GM18858 (cell line): ENCODE measurements around the gene OR7A10.

Experiments
- ATAC-seq: cut with Tn5 transposase; IDR thresholded peaks from one replicate; pipeline ENCODE4 v1.9.1; 2021; ENCODE audit not compliant: unreplicated experiment

The OR7A10 gene

DNA sequence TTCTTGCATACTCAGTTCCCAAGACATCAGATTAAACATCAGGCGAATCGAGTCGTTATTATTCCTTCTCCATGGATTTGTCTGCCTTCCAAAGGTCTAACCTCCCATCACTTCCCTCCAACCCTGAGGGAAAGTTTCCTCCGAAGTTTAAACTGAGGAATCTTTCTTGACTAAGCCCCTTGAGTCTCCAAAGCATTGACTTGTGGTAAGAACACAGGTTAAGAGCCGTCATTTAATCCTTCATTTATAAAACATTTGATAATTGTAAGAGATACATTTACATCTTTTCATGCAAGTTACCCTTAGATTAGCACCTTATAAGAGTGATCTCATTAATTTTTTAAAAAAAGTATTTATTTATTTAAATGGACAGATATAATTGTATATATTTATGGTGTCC is at the start of gene OR7A10:
OR7A10 (minus strand) TSS at position 101 of the 400 bp plus-strand sequence. CDS start 7,045 bp downstream, outside the sequence.
- ATAC-seq = no peak

DNA sequence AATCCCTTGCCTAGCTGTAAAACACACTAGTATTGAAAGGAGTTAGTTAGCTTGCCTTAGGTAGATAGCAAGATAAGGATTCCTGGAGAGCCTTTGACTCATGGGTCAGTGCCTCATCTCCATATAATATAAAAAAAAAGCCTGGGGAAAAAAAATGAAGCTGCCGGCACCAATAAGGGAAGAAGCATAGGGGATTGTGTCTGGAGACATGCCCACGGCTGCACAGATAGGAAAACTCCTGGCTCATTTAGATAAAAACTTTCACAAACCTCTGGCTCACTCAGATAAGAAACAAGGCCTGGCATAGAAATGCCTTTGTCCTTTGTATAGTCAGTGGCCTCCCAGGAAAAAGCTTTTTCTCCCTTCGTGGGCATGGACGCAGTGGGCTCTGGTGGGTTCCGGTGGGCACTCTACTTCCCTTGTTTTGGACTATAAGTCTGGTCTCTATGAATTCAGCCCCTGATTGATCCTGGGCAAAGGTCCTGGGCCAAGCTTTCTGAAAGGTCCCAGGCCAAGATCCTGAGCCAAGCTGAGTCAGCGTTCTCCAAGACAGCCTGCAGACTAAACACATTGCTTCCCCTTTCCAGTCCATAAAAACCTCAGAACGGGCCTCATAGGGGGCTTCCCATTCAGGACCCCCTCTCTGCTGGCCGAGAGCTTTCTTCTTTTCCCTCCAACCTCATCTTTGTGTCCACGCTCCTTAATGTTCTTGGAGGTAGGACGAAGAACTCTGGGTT is 42.1 kb upstream of the OR7A10 start:
- no peak for ATAC-seq

DNA sequence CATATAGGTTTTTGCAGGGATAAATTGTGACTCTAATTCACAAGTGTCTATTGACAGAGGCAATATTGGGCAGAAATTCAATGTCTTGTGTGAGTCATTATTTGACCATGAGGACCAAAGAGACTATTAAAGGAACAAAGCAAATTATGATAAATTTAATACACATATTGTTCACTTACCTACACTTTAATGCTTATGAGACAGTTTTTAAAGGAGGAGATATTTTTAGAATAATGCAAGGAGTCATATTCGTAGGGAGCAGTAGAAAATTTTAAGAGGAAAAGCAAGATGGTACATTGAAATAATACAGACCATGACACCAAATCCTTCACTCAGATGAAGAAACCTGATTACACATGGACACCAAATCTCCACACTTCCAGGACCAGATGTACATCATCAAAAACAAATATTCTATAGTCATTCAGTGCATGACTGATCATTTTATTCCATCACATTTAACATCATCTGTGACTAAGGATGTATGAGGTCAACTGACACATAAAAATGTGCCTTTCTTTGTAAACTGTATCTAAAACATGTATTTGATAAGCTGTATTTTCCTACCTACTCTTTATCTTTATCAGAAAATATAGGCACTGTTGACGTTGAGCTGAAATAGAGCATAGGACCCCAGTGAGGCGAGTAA is 41.4 kb upstream of the OR7A10 start:
- ATAC-seq = no peak

DNA sequence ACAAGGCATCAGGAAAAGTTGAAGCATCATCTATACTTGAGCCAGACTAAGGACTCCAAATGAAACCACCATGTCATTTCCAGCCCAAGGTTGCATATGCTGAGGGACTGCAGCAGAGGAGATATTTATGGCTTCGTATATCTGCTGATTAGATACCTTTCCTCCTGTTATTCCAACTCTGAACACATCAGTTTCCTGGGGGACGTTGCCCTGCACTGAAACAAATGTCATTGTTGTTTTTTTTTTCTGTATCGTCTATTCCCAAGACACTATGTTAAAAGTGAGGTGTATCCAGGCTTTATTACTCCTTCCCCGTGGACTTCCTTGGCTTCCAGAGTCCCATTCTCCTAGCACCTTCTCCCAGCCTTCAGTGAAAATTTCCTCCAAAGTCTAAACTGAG is 37.3 kb upstream of the OR7A10 start, which contains the start of gene OR7A17:
OR7A17 (minus strand) TSS at position 101 of the 400 bp plus-strand sequence. CDS start 4,777 bp downstream, outside the sequence.
- no peak for ATAC-seq

DNA sequence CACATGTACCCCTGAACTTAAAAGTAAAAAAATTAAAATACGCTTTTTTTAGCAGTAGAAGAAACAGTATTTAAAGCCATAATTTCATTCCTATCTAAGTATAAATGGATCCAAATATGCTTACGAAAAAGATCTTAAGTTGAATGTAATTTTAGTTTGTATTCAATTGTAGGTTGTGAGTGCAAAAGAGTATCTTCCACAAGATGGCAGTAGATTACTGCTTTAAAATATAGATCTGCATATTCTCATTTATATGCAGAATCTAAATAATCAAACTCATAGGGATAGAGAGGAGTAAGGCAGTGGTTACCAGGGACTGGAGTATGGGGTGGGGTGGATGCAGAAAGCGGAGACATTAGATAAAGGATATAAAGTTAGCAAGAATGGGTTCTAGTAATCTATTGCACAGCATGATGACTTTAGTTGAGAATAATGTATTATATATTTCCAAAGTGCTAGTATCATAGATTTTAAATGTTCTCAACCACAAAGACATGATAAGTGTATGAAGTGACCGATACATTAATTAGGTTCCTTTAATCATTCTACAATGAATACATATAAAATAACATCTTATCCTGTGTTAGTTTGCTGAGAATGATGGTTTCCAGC is 23.0 kb upstream of the OR7A10 start:
- no peak for ATAC-seq

DNA sequence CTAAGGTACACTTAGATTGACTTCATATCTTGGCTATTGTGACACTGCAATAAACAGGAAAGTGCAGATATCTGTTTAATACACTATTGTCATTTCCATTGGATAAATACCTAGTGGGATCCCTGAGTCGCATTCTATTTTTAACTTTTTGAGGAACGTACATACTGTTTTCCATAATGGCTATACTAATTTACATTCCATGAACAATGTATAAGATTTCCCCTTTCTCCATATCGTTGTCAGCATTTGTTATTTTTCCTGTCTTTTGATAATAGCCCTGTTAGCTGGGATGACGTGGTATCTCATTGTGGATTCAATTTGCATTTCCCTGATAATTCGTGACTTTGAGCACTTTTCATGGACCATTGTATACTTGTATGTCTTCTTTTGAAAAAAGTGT is 19.8 kb upstream of the OR7A10 start:
- ATAC-seq = no peak

DNA sequence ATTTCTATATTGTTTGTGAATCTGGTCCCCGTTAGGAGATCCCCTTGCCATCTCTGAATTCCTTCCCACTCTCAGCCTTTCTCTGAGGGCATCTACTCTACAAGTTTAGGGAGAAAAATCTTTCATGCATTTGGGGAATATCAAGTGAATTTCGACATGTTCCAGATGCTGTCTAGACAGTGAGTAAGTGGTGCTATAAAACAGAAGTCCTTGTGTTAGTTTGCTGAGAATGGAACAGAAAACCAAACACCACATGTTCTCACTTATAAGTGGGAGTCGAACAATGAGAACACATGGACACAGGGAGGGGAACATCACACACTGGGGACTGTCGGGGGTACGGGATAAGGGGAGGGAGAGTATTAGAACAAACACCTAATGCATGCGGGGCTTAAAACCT is 5.1 kb downstream of the OR7A10 start:
- ATAC-seq = no peak

DNA sequence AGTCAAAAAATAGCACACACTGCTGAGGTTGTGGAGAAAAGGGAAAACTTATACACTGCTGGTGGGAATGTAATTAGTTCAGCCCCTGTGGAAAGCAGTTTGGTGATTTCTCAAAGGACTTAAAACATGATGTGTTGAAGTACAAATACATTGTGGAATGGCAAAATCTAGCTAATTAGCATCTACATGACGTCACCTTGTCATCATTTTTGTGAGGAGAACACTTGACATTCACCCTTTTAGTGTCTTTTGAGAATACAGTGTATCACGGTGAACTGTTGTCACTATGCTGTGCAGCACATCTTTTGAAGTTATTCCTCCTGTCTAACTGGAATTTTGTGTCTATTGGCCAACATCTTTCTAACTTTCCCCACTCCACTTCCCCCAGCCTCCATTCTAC is 5.6 kb downstream of the OR7A10 start:
- ATAC-seq = no peak

DNA sequence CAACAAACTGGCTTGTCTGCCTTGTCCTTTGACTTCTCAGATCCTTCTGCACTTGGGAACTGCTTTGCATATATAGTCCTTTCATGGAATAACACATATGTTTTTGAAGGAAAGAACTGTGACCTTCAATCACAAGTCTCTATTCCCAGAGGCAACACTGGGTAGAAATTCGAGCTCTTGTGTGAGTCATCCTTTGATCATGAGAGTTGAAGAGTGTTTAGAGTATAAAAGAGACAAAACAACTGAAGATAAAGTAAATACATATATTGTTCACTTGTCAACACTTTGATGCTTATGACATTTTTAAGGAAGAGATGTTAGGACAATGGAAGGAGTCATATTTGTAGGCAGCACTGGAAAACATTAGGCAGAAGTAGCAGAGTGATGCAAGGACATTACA is 8.5 kb downstream of the OR7A10 start:
- no peak for ATAC-seq

DNA sequence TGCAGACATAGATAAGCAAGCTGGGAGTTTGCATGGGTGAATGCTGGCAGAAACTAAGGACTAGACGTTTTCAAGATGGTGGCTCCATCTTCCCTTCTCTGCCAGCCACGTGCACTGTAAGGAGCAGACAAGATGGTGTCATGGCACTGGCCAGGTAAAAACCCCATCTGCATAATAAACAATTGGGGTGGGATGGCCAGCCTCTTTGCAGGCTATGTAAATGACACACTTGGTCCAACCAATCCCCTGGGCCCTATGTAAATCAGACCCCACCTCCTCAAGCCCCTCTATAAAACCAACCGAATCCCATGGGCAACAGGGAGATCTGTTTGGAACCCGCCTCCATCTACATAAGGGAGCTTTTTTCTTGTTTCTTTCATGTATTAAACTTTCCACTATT is 11.3 kb downstream of the OR7A10 start:
- no peak for ATAC-seq

DNA sequence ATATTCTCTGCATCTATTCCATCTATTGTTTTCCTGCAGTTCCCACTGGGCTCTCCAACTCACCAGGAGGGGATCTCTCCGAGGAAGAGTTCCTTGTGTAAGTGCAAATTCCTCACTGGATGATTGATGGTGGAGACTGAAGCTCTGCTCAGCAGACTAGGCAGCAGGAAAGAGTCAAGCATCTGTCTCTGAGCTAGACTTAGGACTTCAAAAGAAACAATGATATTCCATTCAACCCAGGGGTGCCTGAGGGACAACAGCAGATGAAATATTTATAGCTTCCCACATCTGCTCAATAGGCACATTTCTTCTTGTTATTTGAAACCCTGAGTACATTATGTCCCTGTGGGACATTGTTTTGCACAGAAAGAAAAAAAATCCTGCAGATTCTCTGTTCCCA is 13.7 kb downstream of the OR7A10 start, which contains the start of the genes OR7A5 and OR7C1:
OR7A5 (minus strand) TSS at position 175 of the 400 bp plus-strand sequence. CDS start 6,944 bp downstream, outside the sequence.
OR7C1 (minus strand) TSS at position 175 of the 400 bp plus-strand sequence. CDS start 35,049 bp downstream, outside the sequence.
- no peak for ATAC-seq

DNA sequence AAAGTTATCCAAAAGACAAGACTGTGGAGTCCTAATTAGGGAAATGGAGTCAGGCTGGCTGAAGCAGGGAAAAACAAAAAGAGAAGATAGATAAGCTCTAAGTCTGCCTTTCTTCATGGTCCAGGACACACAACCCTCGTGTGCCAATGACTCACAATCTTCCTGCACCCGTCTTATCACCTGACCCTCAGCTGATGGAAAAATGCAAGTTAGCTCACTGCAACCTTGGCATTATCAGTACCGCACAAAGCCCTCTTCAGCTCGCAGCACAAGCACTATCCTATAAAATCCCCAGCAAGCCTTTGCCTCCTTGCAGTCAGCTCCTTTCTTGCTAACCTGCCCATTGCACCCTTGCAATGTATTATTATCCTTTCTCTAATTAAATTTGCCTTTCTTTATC is 18.0 kb downstream of the OR7A10 start:
- no peak for ATAC-seq

DNA sequence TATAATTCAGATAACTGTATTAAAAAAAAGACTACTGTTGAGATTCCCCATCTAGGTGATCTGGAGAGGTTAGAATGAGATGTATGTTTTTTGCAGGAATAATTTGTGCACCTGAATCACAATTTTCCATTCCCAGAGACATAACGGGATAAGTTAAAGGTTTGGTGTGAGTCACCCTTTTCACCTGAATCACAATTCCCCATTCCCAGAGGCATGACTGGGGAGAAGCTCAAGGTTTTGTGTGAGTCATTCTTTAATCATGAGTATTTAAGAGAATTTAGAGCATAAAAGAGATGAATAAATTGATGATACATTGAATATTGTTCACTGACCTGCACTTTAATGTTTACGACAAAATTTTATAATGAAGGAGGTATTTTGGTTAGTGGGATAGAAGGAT is 22.7 kb downstream of the OR7A10 start:
- no peak for ATAC-seq

DNA sequence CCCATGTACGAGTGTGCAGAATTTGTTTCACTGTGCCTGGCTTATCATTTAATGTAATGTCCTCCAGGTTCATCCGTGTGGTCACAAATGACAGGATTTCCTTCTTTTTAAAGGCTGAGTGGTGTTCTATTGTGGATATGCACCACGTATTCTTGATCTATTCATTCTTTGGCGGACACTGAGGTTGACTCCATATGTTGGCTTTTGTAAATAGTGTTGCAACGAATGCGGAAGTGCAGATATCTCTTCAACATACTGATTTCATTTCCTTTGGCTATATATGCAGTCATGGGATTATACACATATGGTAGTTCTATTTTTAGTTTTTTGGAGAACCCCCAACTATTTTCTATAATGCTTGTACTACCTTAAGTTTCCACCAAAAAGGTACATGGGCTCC is 26.8 kb downstream of the OR7A10 start:
- no peak for ATAC-seq

DNA sequence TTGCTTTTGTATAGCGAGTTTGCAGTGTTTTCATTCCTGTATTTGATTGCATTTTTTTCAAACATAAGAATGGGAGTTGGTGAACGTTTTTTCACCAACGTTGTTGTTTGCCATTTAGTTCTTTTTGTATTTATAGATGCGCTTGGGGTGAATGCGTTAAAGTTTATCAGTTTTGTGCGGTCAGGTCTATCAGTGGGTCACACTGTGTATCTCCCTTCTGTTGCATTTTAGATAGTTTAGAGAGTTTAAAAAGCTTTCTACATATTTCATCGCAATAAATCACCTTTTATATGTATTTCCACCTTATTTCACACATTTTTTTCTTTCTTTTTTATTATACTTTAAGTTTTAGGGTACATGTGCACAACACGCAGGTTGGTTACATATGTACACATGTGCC is 30.1 kb downstream of the OR7A10 start:
- ATAC-seq = no peak

DNA sequence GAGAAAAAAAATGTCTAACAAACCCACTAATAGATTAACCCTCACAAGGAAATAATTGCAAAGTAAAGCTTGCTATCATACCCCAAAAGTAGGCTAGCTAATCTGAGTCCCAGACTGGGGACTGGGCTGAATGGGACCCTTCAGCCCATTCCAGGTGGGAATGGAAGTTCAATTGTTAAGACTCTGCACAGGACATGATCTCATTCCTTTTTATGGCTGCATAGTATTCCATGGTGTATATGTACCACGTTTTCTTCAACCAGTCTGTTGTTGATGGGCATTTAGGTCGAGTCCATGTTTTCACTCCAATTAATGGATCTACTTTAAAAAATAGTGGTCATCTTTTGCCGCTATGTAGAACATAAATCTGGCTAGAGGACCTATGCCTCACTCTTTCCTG is 31.7 kb downstream of the OR7A10 start:
- no peak for ATAC-seq

DNA sequence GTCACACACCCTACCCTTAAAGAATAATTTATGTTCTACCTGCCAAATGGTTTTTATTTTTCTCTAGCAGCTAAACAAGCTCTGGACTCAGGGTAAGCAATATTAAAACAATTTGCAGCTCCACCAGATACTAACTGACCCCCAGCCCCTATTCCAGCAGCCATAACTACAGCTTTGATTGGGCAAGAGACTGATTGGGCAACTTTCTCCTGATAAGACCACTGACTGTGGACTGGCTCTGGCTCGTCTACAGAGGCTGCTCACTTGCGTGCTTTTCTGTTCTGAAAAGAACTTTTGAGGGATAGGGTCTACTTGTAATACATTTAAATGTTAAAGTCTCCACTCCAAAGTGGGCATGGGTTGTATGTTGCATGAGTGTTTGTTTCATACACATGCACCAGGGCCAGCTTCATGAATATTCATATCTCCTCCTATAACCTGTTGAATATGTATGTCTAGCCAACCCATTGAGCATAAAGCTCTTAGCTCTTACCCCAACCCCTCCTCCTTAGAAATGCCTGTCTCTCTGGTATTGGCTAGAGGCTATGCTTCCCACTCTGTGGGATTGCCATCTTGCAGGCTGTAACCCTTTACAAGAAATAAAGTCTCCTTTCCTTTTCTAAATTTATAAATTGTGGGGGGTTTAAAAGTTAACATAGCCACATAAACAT is 33.6 kb downstream of the OR7A10 start:
- no peak for ATAC-seq

DNA sequence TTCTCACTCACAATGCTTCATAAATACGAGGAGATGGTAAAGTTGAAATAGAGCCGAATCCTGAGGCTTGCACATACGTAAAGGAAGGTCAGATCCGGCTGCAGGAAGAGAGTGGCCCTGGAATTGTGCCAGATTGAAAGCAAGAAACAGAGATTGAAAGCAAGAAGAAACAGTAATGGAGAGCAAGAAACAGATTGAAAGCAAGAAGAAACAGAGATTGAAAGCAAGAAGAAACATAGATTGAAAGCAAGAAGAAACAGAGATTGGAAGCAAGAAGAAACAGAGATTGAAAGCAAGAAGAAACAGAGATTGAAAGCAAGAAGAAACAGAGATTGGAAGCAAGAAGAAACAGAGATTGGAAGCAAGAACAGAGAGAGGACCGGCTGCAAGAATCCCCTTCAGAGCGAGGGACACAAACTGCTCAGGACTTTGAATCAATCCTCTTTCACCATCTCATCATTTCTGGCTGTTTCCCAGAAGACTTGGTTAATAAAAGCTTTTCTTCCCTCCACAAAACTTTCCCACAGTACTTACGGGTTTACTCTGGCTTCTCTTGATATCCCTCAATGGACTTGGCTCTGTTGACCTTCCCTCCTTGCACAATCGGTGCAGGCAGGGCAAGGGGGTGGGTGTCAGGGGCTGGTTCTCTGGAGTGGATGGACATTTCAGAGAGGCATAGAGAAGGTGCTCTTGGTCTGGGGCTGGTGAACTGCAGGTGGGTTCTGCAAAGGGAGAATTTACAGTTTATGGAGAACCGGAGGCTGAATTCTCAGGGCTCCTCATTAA is 39.3 kb downstream of the OR7A10 start:
- ATAC-seq = no peak

DNA sequence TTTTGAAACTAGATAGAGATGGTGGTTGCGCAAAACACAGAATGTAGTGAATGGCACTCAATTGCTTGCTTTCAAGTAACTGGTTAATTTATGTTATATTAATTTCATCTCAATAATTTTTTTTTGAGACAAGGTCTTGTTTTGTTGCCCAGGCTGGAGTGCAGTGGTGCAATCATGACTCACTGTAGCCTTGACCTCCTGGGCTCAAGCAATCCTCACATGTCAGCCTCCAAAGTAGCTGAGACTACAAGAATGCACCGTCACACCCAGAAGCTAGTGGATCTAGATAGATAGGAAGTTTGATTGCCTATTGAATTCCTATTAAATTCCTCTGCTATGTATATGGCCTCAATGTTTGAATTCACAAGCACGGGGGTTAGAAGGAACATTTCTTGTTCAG is 44.0 kb downstream of the OR7A10 start:
- no peak for ATAC-seq

DNA sequence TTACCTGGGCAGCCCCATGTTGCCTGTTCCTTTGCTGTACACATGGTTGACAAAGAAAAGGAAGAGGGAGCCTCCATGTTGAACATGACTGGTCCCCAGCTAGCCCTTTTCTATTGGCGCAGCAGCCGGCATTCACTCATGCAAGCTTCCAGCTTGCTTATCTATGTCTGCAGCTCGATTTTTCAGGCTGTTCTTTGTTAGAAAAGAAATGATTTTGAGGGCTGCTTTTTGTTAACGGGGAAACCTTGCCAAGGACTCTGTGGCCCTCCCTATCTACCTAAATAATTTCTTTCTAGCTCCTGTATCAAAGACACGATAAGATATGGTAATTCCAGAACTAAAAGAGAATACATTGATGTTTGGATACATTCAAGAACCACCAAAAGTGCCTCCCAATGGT is 50.0 kb downstream of the OR7A10 start:
- no peak for ATAC-seq

DNA sequence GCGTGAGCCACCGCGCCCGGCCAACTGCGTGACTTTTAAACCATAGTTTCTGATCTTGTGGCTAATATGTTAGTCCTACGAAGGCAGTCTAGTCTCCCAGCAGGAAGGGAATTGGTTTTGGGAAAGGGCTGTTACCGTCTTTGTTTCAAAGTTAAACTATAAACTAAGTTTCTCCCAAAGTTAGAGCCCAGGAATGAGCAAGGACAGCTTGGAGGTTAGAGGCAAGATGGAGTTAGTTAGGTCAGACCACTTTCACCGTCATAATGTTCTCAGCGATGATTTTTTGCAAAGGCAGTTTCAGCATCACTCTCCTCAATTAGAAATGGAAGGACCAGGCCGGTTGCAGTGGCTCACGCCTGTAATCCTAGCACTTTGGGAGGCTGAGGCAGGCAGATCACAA is 52.7 kb downstream of the OR7A10 start:
- ATAC-seq = no peak
